Activated T-helper 2 cell treated with anti-CD3 and anti-CD28 coated beads, Interferon-gamma antibody, Interleukin-2, Interleukin-4, amounts not matched to agents 10 μg/mL and 5 μg/mL and 100 μg/mL, durations not matched to agents 14 hours and 24 hours and 36 hours (primary cell): ENCODE results near the gene CAMK1D. TPM values are rescaled to one million over a fixed set of nuclear protein-coding genes. Genes with fewer than 3 reads are reported as not detected.

Source experiments
- DNase-seq: peaks from one replicate; pipeline ENCODE4 v3.0.0; 2021; ENCODE audit warnings: low spot score
- H3K27ac Mint-ChIP-seq: one replicate; pipeline ENCODE4 v1.8.0; 2021; ENCODE audit warnings: mixed read lengths
- H3K27me3 Mint-ChIP-seq: one replicate; pipeline ENCODE4 v1.8.0; 2021; ENCODE audit warnings: low read depth, mixed read lengths
- H3K36me3 Mint-ChIP-seq: one replicate; pipeline ENCODE4 v1.8.0; 2021; ENCODE audit warnings: low read depth, mixed read lengths
- H3K4me1 Mint-ChIP-seq: one replicate; pipeline ENCODE4 v1.8.0; 2021; ENCODE audit warnings: low read depth, mixed read lengths
- H3K4me3 Mint-ChIP-seq: one replicate; pipeline ENCODE4 v1.8.0; 2021; ENCODE audit warnings: low read depth, mild to moderate bottlenecking, moderate library complexity, mixed read lengths
- H3K9me3 Mint-ChIP-seq: one replicate; pipeline ENCODE4 v1.8.0; 2021; ENCODE audit warnings: mixed read lengths
- intact Hi-C: fragments of 100-400 bp; cut with micrococcal nuclease; formaldehyde crosslinking; loops from one replicate; pipeline ENCODE4 v1.15.1; 2023
- total RNA-seq: library from RNA; stranded (reverse); gene quantifications from 2 replicates; pipeline ENCODE4 v1.2.3, GENCODE V29; 2022

The CAMK1D gene
- total RNA-seq, 1 donor from 2014 or later, result 5.7 TPM

GRCh38 chr10:12769323-12770044, 420.1 kb downstream of the CAMK1D start:
- Mint-ChIP-seq H3K27ac (no peak overlapping the region), H3K4me3 (no peak overlapping the region), H3K9me3 (no peaks in the 10 kb centered on the region), H3K4me1 (no peaks in the 10 kb centered on the region), H3K27me3 (no peaks in the 10 kb centered on the region), H3K36me3 (no peaks in the 10 kb centered on the region)
- intact Hi-C loops, result no loop called here
- no peak for DNase-seq

- H3K36me3 Mint-ChIP-seq, result no peaks in the 10 kb centered on the region
- intact Hi-C loops, result no loop called here
- H3K4me3 Mint-ChIP-seq, result no peak overlapping the region
- H3K4me1 Mint-ChIP-seq, result no peaks in the 10 kb centered on the region
- no peaks in the 10 kb centered on the region for H3K9me3 Mint-ChIP-seq
- no peak for DNase-seq
- H3K27ac Mint-ChIP-seq, result no peak overlapping the region
- H3K27me3 Mint-ChIP-seq, result no peaks in the 10 kb centered on the region
Observed at GRCh38 chr10:12771981-12772760, 422.8 kb downstream of the CAMK1D start.

GRCh38 chr10:12772797-12773587, 423.6 kb downstream of the CAMK1D start:
- Mint-ChIP-seq H3K9me3 (no peaks in the 10 kb centered on the region), H3K4me1 (peaks cover 5% of the 10 kb centered on the region), H3K4me3 (no peak overlapping the region), H3K27ac (no peak overlapping the region), H3K36me3 (no peaks in the 10 kb centered on the region), H3K27me3 (no peaks in the 10 kb centered on the region)
- no peak for DNase-seq
- intact Hi-C loops, result no loop called here

GRCh38 chr10:12774204-12774894, 425.0 kb downstream of the CAMK1D start:
- no peak overlapping the region for H3K27ac Mint-ChIP-seq
- intact Hi-C loops, result no loop called here
- peaks cover 13% of the 10 kb centered on the region for H3K4me1 Mint-ChIP-seq
- no peaks in the 10 kb centered on the region for H3K36me3 Mint-ChIP-seq
- DNase-seq, result no peak
- no peak overlapping the region for H3K4me3 Mint-ChIP-seq
- no peaks in the 10 kb centered on the region for H3K27me3 Mint-ChIP-seq
- H3K9me3 Mint-ChIP-seq, result no peaks in the 10 kb centered on the region

- Mint-ChIP-seq H3K36me3 (no peaks in the 10 kb centered on the region), H3K27ac (peak overlapping the region; percentile 51), H3K27me3 (no peaks in the 10 kb centered on the region), H3K4me3 (no peak overlapping the region), H3K9me3 (no peaks in the 10 kb centered on the region), H3K4me1 (peaks cover 36% of the 10 kb centered on the region)
- intact Hi-C loops, result no loop called here
- DNase-seq, result no peak
Observed at GRCh38 chr10:12777840-12778585, 428.7 kb downstream of the CAMK1D start.

- DNase-seq, result no peak
- intact Hi-C loops, result loop anchor here (2.0 kb wide), 1 partner anchor 60 kb away; no protein-coding TSS in a partner anchor
- no peaks in the 10 kb centered on the region for H3K9me3 Mint-ChIP-seq
- no peaks in the 10 kb centered on the region for H3K27me3 Mint-ChIP-seq
- peaks cover 38% of the 10 kb centered on the region for H3K4me1 Mint-ChIP-seq
- no peaks in the 10 kb centered on the region for H3K36me3 Mint-ChIP-seq
- H3K27ac Mint-ChIP-seq, result peak overlapping the region; percentile 55
- H3K4me3 Mint-ChIP-seq, result no peak overlapping the region
Observed at GRCh38 chr10:12780634-12781601, 431.6 kb downstream of the CAMK1D start.

GRCh38 chr10:12781976-12782375, 432.6 kb downstream of the CAMK1D start:
- peaks cover 38% of the 10 kb centered on the region for H3K4me1 Mint-ChIP-seq
- H3K27me3 Mint-ChIP-seq, result no peaks in the 10 kb centered on the region
- H3K27ac Mint-ChIP-seq, result no peak overlapping the region
- intact Hi-C loops, result loop anchor here (2.0 kb wide), 1 partner anchor 61 kb away; no protein-coding TSS in a partner anchor
- no peak overlapping the region for H3K4me3 Mint-ChIP-seq
- no peaks in the 10 kb centered on the region for H3K36me3 Mint-ChIP-seq
- no peak for DNase-seq
- no peaks in the 10 kb centered on the region for H3K9me3 Mint-ChIP-seq

- no peak overlapping the region for H3K4me3 Mint-ChIP-seq
- no peaks in the 10 kb centered on the region for H3K9me3 Mint-ChIP-seq
- H3K36me3 Mint-ChIP-seq, result no peaks in the 10 kb centered on the region
Observed at GRCh38 chr10:12782537-12782936, 433.2 kb downstream of the CAMK1D start.

GRCh38 chr10:12783293-12783692, 433.9 kb downstream of the CAMK1D start:
- Mint-ChIP-seq H3K27ac (no peak overlapping the region), H3K4me3 (no peak overlapping the region), H3K27me3 (no peaks in the 10 kb centered on the region), H3K4me1 (peaks cover 30% of the 10 kb centered on the region), H3K9me3 (no peaks in the 10 kb centered on the region), H3K36me3 (no peaks in the 10 kb centered on the region)
- intact Hi-C loops, result no loop called here
- no peak for DNase-seq

More at GRCh38 chr10:12782537-12782936, 433.2 kb downstream of the CAMK1D start:
- no peak for DNase-seq
- no peak overlapping the region for H3K27ac Mint-ChIP-seq
- peaks cover 37% of the 10 kb centered on the region for H3K4me1 Mint-ChIP-seq
- no peaks in the 10 kb centered on the region for H3K27me3 Mint-ChIP-seq
- intact Hi-C loops, result no loop called here

GRCh38 chr10:12784646-12785045, 435.3 kb downstream of the CAMK1D start:
- Mint-ChIP-seq H3K4me3 (no peak overlapping the region), H3K9me3 (no peaks in the 10 kb centered on the region), H3K36me3 (no peaks in the 10 kb centered on the region), H3K27ac (no peak overlapping the region), H3K4me1 (peaks cover 25% of the 10 kb centered on the region), H3K27me3 (no peaks in the 10 kb centered on the region)
- intact Hi-C loops, result no loop called here
- no peak for DNase-seq

GRCh38 chr10:12785415-12785831, 436.1 kb downstream of the CAMK1D start:
- H3K4me3 Mint-ChIP-seq, result no peak overlapping the region
- H3K4me1 Mint-ChIP-seq, result peaks cover 20% of the 10 kb centered on the region
- H3K27ac Mint-ChIP-seq, result no peak overlapping the region
- H3K9me3 Mint-ChIP-seq, result no peaks in the 10 kb centered on the region
- intact Hi-C loops, result no loop called here
- H3K36me3 Mint-ChIP-seq, result no peaks in the 10 kb centered on the region
- DNase-seq, result no peak
- H3K27me3 Mint-ChIP-seq, result no peaks in the 10 kb centered on the region
